ENCODE data around the gene TIMM17A.
"Not testable (repeated sequence)": the region's sequence is repeated elsewhere in the genome, so short reads cannot be mapped to it uniquely, and the experiment has no call there.

The TIMM17A gene

GRCh38 chr1:202016022-202016810, 60.9 kb downstream of the TIMM17A start:
- DNase-seq, result no peak

GRCh38 chr1:202016811-202017748, 61.8 kb downstream of the TIMM17A start:
- DNase-seq, result no peak

- no peak for DNase-seq
Measured at GRCh38 chr1:202017749-202018467, 62.6 kb downstream of the TIMM17A start.

GRCh38 chr1:202018468-202019234, 63.3 kb downstream of the TIMM17A start:
- DNase-seq, result no peak

- not testable (repeated sequence) for DNase-seq
Measured at GRCh38 chr1:202019235-202019558, 63.9 kb downstream of the TIMM17A start.
